ENCODE results near the gene CNTD1.

Gene CNTD1

DNA sequence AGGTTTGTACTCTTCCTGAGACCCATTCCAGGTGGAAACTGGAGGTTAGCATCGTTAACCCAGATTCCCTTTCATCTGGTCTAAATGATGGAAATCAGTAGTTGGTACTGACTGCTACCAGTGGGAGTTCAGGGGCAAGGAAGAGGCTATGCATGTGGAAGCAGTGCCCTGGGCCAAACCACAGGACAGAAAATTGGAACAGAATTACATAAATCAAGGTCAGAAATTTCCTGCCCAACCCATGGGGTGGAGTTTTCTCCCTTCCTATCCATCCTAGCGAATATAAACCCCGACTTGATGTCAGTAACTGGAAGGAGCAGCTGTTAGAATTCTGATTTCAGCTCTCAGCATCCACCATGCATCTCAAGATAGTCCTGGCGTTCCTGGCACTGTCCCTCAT lies 45.6 kb downstream of the CNTD1 start, which contains the start of gene AOC2:
Gene AOC2 (plus strand): TSS at position 310 of the 400 bp plus-strand sequence. CDS start 47 bp downstream, at position 357.
- TF ChIP-seq CTCF (IDR thresholded peaks at IDR 0.05; ENCODE audit: insufficient read depth, low read length, poor library complexity, severe bottlenecking), result no peak
- Histone ChIP-seq H3K27me3 (replicated peaks; ENCODE audit: control insufficient read depth, insufficient read depth, low read length) (no peaks in the 10 kb centered on the region), H3K36me3 (ENCODE audit: control insufficient read depth, insufficient read depth, low read length) (peaks cover 22% of the 10 kb centered on the region), H3K4me3 (replicated peaks; ENCODE audit: low read depth, low read length) (no peak within 1 kb of the TSS)
- DNase-seq (ENCODE audit: extremely low read depth, insufficient read length), result no peak

GRCh38 chr17:42844761-42845555 lies 46.3 kb downstream of the CNTD1 start:
- no peaks in the 10 kb centered on the region for H3K27me3 ChIP-seq (replicated peaks; ENCODE audit: control insufficient read depth, insufficient read depth, low read length)
- no peak for TF ChIP-seq CTCF (IDR thresholded peaks at IDR 0.05; ENCODE audit: insufficient read depth, low read length, poor library complexity, severe bottlenecking)
- peaks cover 21% of the 10 kb centered on the region for H3K36me3 ChIP-seq (ENCODE audit: control insufficient read depth, insufficient read depth, low read length)
- no peak for DNase-seq (ENCODE audit: extremely low read depth, insufficient read length)
- H3K4me3 ChIP-seq (replicated peaks; ENCODE audit: low read depth, low read length), result no peak overlapping the region

DNA sequence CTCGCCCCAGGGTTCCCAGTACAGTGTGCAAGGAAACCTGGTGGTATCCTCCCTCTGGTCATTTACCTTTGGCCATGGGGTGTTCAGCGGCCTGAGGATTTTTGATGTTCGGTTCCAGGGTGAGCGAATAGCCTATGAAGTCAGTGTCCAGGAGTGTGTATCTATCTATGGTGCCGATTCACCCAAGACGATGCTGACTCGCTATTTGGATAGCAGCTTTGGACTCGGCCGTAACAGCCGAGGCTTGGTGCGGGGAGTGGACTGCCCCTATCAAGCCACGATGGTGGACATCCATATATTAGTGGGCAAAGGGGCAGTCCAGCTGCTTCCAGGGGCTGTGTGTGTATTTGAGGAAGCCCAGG lies 46.9 kb downstream of the CNTD1 start:
- Histone ChIP-seq H3K27me3 (replicated peaks; ENCODE audit: control insufficient read depth, insufficient read depth, low read length) (no peaks in the 10 kb centered on the region), H3K36me3 (ENCODE audit: control insufficient read depth, insufficient read depth, low read length) (peaks cover 21% of the 10 kb centered on the region), H3K4me3 (replicated peaks; ENCODE audit: low read depth, low read length) (no peak overlapping the region)
- DNase-seq (ENCODE audit: extremely low read depth, insufficient read length), result no peak
- no peak for TF ChIP-seq CTCF (IDR thresholded peaks at IDR 0.05; ENCODE audit: insufficient read depth, low read length, poor library complexity, severe bottlenecking)

- no peak for DNase-seq (ENCODE audit: extremely low read depth, insufficient read length)
- Histone ChIP-seq H3K4me3 (replicated peaks; ENCODE audit: low read depth, low read length) (no peak overlapping the region), H3K36me3 (ENCODE audit: control insufficient read depth, insufficient read depth, low read length) (peaks cover 21% of the 10 kb centered on the region), H3K27me3 (replicated peaks; ENCODE audit: control insufficient read depth, insufficient read depth, low read length) (no peaks in the 10 kb centered on the region)
- TF ChIP-seq CTCF (IDR thresholded peaks at IDR 0.05; ENCODE audit: insufficient read depth, low read length, poor library complexity, severe bottlenecking), result no peak
These were observed 47.4 kb downstream of the CNTD1 start for GRCh38 chr17:42845918-42846593.

GRCh38 chr17:42846594-42847280 lies 48.1 kb downstream of the CNTD1 start:
- Histone ChIP-seq H3K4me3 (replicated peaks; ENCODE audit: low read depth, low read length) (no peak overlapping the region), H3K27me3 (replicated peaks; ENCODE audit: control insufficient read depth, insufficient read depth, low read length) (no peaks in the 10 kb centered on the region), H3K36me3 (ENCODE audit: control insufficient read depth, insufficient read depth, low read length) (peaks cover 16% of the 10 kb centered on the region)
- DNase-seq (ENCODE audit: extremely low read depth, insufficient read length), result no peak
- TF ChIP-seq CTCF (IDR thresholded peaks at IDR 0.05; ENCODE audit: insufficient read depth, low read length, poor library complexity, severe bottlenecking), result no peak

All from GM06990 (cell line).